WERI-Rb-1 (cell line): ENCODE results near the gene SGMS1.

Source experiments
- DNase-seq: peaks from one replicate; pipeline ENCODE4 v3.0.0-alpha.2; 2020
- H3K27ac ChIP-seq: fragments of 250-450 bp; sonication (Bioruptor Pico); 2 replicates; pipeline ENCODE4 v1.5.1; 2020; ENCODE audit warnings: mild to moderate bottlenecking, moderate library complexity
- H3K27me3 ChIP-seq: fragments of 250-450 bp; sonication (Bioruptor Pico); 2 replicates; pipeline ENCODE4 v1.5.1; 2021; ENCODE audit warnings: mild to moderate bottlenecking, low read depth, moderate library complexity; ENCODE audit not compliant: insufficient read depth, severe bottlenecking
- H3K36me3 ChIP-seq: fragments of 250-450 bp; sonication (Bioruptor Pico); 2 replicates; pipeline ENCODE4 v1.5.1; 2020; ENCODE audit warnings: mild to moderate bottlenecking, moderate library complexity
- H3K4me3 ChIP-seq: 2 replicates; pipeline ENCODE4 v1.5.1; 2011; ENCODE audit warnings: low read depth, mild to moderate bottlenecking, control low read depth, low read length
- H3K9me3 ChIP-seq: fragments of 250-450 bp; sonication (Bioruptor Pico); 2 replicates; pipeline ENCODE4 v1.5.1; 2021; ENCODE audit warnings: mild to moderate bottlenecking, moderate library complexity; ENCODE audit not compliant: severe bottlenecking
- CTCF ChIP-seq: IDR thresholded peaks from 2 replicates; pipeline ENCODE4 v1.5.1; 2011; ENCODE audit warnings: low read depth, mild to moderate bottlenecking, control low read depth, inconsistent platforms, low read length

The SGMS1 gene

GRCh38 chr10:50480054-50481007, 143.4 kb downstream of the SGMS1 start:
- H3K27ac ChIP-seq: no peak overlapping the region

GRCh38 chr10:50477287-50478203, 146.2 kb downstream of the SGMS1 start:
- Histone ChIP-seq H3K36me3 (no peaks in the 10 kb centered on the region), H3K4me3 (no peak overlapping the region), H3K27me3 (no peaks in the 10 kb centered on the region), H3K27ac (no peak overlapping the region), H3K9me3 (no peaks in the 10 kb centered on the region)
- no peak for TF ChIP-seq CTCF
- no peak for DNase-seq

More at GRCh38 chr10:50480054-50481007, 143.4 kb downstream of the SGMS1 start:
- H3K4me3 ChIP-seq: no peak overlapping the region
- H3K9me3 ChIP-seq: no peaks in the 10 kb centered on the region
- no peaks in the 10 kb centered on the region for H3K27me3 ChIP-seq
- no peak for DNase-seq
- no peaks in the 10 kb centered on the region for H3K36me3 ChIP-seq
- TF ChIP-seq CTCF: no peak

- no peaks in the 10 kb centered on the region for H3K27me3 ChIP-seq
- H3K9me3 ChIP-seq: no peaks in the 10 kb centered on the region
- DNase-seq: no peak
- no peak overlapping the region for H3K27ac ChIP-seq
- no peak for TF ChIP-seq CTCF
- no peaks in the 10 kb centered on the region for H3K36me3 ChIP-seq
- H3K4me3 ChIP-seq: no peak overlapping the region
Observed at GRCh38 chr10:50473756-50474155, 150.0 kb downstream of the SGMS1 start.

GRCh38 chr10:50472914-50473313, 150.8 kb downstream of the SGMS1 start:
- Histone ChIP-seq H3K36me3 (no peaks in the 10 kb centered on the region), H3K4me3 (no peak overlapping the region), H3K9me3 (no peaks in the 10 kb centered on the region), H3K27me3 (no peaks in the 10 kb centered on the region), H3K27ac (no peak overlapping the region)
- no peak for TF ChIP-seq CTCF
- DNase-seq: no peak

GRCh38 chr10:50471583-50471975, 152.2 kb downstream of the SGMS1 start:
- no peak for TF ChIP-seq CTCF
- Histone ChIP-seq H3K27me3 (no peaks in the 10 kb centered on the region), H3K36me3 (no peaks in the 10 kb centered on the region), H3K27ac (no peak overlapping the region), H3K9me3 (no peaks in the 10 kb centered on the region), H3K4me3 (no peak overlapping the region)
- no peak for DNase-seq
